AG10803 (cell line): Measurements from ENCODE around the gene CCDC107.
A peak's percentile ranks its signal among the peaks of the same experiment; 100 is the strongest.

ENCODE experiments used
- DNase-seq: peaks from one replicate; pipeline ENCODE4 v3.0.0; 2010; ENCODE audit warnings: low read depth
- H3K4me3 ChIP-seq: 2 replicates; pipeline ENCODE4 v1.5.1; 2011; ENCODE audit warnings: mild to moderate bottlenecking, low read length, control low read depth
- CTCF ChIP-seq: conservative IDR thresholded peaks from 2 replicates; pipeline ENCODE4 v1.5.1; 2011; ENCODE audit warnings: mild to moderate bottlenecking, low read length, control low read depth, inconsistent platforms

Gene CCDC107

DNA sequence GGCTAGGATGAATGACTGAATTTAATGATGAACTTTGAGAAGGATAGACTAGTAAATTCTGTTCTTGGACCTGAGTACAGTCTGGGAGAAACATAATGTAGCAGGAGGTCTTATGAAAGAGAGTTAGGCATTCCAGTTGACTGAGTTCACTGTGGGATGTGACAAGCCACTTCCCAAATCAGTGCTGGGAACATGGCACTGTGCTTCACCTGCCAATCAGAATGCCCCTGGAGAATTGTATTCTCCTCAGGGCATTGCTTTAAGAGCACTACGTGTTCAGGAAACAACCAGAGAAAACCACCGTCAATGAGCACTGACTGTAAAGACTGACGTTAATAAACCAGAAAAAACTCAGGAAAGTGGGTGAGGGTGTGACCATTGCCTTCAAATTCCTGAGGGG, 1.2 kb downstream of the CCDC107 start:
- peak; percentile 76 for DNase-seq
- H3K4me3 ChIP-seq = peak overlapping the region; percentile 91
- no peak for TF ChIP-seq CTCF

GRCh38 chr9:35660966-35661415, 2.9 kb downstream of the CCDC107 start:
- DNase-seq = peak; percentile 55
- peak; percentile 61 for TF ChIP-seq CTCF
- H3K4me3 ChIP-seq = no peak overlapping the region

GRCh38 chr9:35661756-35662350, 3.8 kb downstream of the CCDC107 start:
- TF ChIP-seq CTCF = no peak
- no peak for DNase-seq
- H3K4me3 ChIP-seq = no peak overlapping the region

GRCh38 chr9:35662437-35662836, 4.3 kb downstream of the CCDC107 start:
- DNase-seq = no peak
- no peak overlapping the region for H3K4me3 ChIP-seq
- TF ChIP-seq CTCF = no peak

GRCh38 chr9:35664531-35665470, 6.7 kb downstream of the CCDC107 start, which contains the start of gene ARHGEF39:
Gene ARHGEF39 (minus strand): TSS chr9:35665195. CDS start chr9:35665169, 26 bp downstream.
- TF ChIP-seq CTCF = no peak
- peak; percentile 65 for DNase-seq
- H3K4me3 ChIP-seq = peak within 1 kb of the TSS; percentile 74

DNA sequence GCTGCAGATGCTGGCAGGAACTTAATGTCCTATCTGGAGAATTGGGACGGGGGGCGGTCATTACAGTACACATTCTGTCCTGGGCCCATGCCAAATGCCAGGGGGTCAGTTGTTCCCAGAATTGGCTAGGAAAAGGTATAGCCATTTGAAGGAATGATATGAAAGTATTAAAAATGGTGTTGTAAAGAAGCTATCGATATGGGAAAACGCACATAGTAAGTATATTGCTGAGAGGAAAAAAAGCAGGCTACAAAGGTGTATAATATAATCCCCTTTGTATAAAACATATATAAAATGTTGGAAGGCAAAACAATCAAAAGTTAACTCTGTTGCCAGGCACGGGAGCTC, 7.4 kb downstream of the CCDC107 start:
- peak overlapping the region; percentile 74 for H3K4me3 ChIP-seq
- DNase-seq = no peak
- TF ChIP-seq CTCF = no peak
